ENCODE results near the gene SUCNR1. TPM values are rescaled to one million over a fixed set of nuclear protein-coding genes. Genes with fewer than 3 reads are reported as not detected.
A peak's percentile ranks its signal among the peaks of the same experiment; 100 is the strongest.
"Not testable (repeated sequence)": the region's sequence is repeated elsewhere in the genome, so short reads cannot be mapped to it uniquely, and the experiment has no call there.

SUCNR1 gene
- polyA plus RNA-seq, 1 donor: 0.10 TPM

- DNase-seq: not testable (repeated sequence)
Observed at GRCh38 chr3:151874079-151874478, 636 bp downstream of the SUCNR1 start.

- no peak for DNase-seq
Observed at GRCh38 chr3:151875759-151876158, 2.3 kb downstream of the SUCNR1 start.

GRCh38 chr3:151877269-151877668 is 3.8 kb downstream of the SUCNR1 start:
- no peak for DNase-seq

- DNase-seq: peak; percentile 78
Observed at GRCh38 chr3:151878465-151878864, 5.0 kb downstream of the SUCNR1 start.

- DNase-seq: no peak
Observed at GRCh38 chr3:151879037-151879436, 5.6 kb downstream of the SUCNR1 start.

- no peak for DNase-seq
Observed at GRCh38 chr3:151879679-151880415, 6.4 kb downstream of the SUCNR1 start.

- no peak for DNase-seq
Observed at GRCh38 chr3:151880416-151880690, 6.9 kb downstream of the SUCNR1 start.

- DNase-seq: no peak
Observed at GRCh38 chr3:151881137-151881536, 7.7 kb downstream of the SUCNR1 start.

GRCh38 chr3:151885397-151885796 is 12.0 kb downstream of the SUCNR1 start:
- not testable (repeated sequence) for DNase-seq

GRCh38 chr3:151887450-151888211 is 14.2 kb downstream of the SUCNR1 start:
- DNase-seq: not testable (repeated sequence)

GRCh38 chr3:151890721-151891141 is 17.3 kb downstream of the SUCNR1 start:
- DNase-seq: no peak

GRCh38 chr3:151891721-151892120 is 18.3 kb downstream of the SUCNR1 start:
- no peak for DNase-seq

GRCh38 chr3:151894219-151894618 is 20.8 kb downstream of the SUCNR1 start:
- no peak for DNase-seq

- no peak for DNase-seq
Observed at GRCh38 chr3:151895478-151896241, 22.2 kb downstream of the SUCNR1 start.

GRCh38 chr3:151896246-151897012 is 23.0 kb downstream of the SUCNR1 start:
- no peak for DNase-seq

- not testable (repeated sequence) for DNase-seq
Observed at GRCh38 chr3:151898121-151898520, 24.7 kb downstream of the SUCNR1 start.

GRCh38 chr3:151898564-151899261 is 25.3 kb downstream of the SUCNR1 start:
- DNase-seq: not testable (repeated sequence)

GRCh38 chr3:151899996-151900395 is 26.6 kb downstream of the SUCNR1 start:
- DNase-seq: no peak

GRCh38 chr3:151900460-151900859 is 27.0 kb downstream of the SUCNR1 start:
- DNase-seq: no peak

- DNase-seq: no peak
Observed at GRCh38 chr3:151900884-151901643, 27.6 kb downstream of the SUCNR1 start.

GRCh38 chr3:151901644-151902285 is 28.3 kb downstream of the SUCNR1 start:
- peak; percentile 15 for DNase-seq

Measured in hindlimb muscle (tissue), 1 donor.